SK-N-SH treated with all-trans-retinoic acid at 6 μM for 48 hours (cell line): Measurements from ENCODE around the gene SCART1.

Experiments used
- ATAC-seq: fragments of 200-7000 bp; cut with Tn5 transposase; 3 replicates; pipeline ENCODE4 v1.9.1; 2020; ENCODE audit warnings: mild to moderate bottlenecking, moderate library complexity
- ARNTL ChIP-seq: fragments of 450-650 bp; formaldehyde crosslinking; IDR thresholded peaks from 2 replicates; pipeline ENCODE4 v1.5.0; 2020; ENCODE audit warnings: low read depth, mild to moderate bottlenecking, moderate library complexity, borderline replicate concordance
- CREB5 ChIP-seq: fragments of 250-450 bp; sonication (Bioruptor Pico); IDR thresholded peaks from 2 replicates; pipeline ENCODE4 v1.5.1; 2020; ENCODE audit warnings: low read depth, mild to moderate bottlenecking, moderate library complexity
- CSRNP3 ChIP-seq: fragments of 250-450 bp; sonication (Bioruptor Pico); IDR thresholded peaks from 2 replicates; pipeline ENCODE4 v1.5.1; 2021; ENCODE audit warnings: mild to moderate bottlenecking, moderate library complexity
- ESRRG ChIP-seq: fragments of 250-450 bp; sonication (Bioruptor Pico); IDR thresholded peaks from 2 replicates; pipeline ENCODE4 v1.6.1; 2021; ENCODE audit warnings: mild to moderate bottlenecking
- ISL1 ChIP-seq: fragments of 250-450 bp; sonication (Bioruptor Pico); IDR thresholded peaks from 2 replicates; pipeline ENCODE4 v2.1.2; 2022; ENCODE audit warnings: mild to moderate bottlenecking, moderate library complexity
- OSR1 ChIP-seq: fragments of 250-450 bp; sonication (Bioruptor Pico); IDR thresholded peaks from 2 replicates; pipeline ENCODE4 v1.8.0; 2022; ENCODE audit warnings: moderate library complexity, mild to moderate bottlenecking, inconsistent platforms
- PATZ1 ChIP-seq: fragments of 250-450 bp; sonication (Bioruptor Pico); IDR thresholded peaks from 2 replicates; pipeline ENCODE4 v1.8.0; 2020; ENCODE audit warnings: mild to moderate bottlenecking, moderate library complexity, borderline replicate concordance
- POU6F1 ChIP-seq: fragments of 250-450 bp; sonication (Bioruptor Pico); IDR thresholded peaks from 2 replicates; pipeline ENCODE4 v1.8.0; 2021; ENCODE audit warnings: low read depth, mild to moderate bottlenecking, moderate library complexity, borderline replicate concordance
- PPARA ChIP-seq: fragments of 250-450 bp; sonication (Bioruptor Pico); IDR thresholded peaks from 2 replicates; pipeline ENCODE4 v1.5.0; 2020; ENCODE audit warnings: mild to moderate bottlenecking, borderline replicate concordance
- RARB ChIP-seq: fragments of 250-450 bp; sonication (Bioruptor Pico); IDR thresholded peaks from 2 replicates; pipeline ENCODE4 v1.8.0; 2021; ENCODE audit warnings: mild to moderate bottlenecking, moderate library complexity
- SNAI2 ChIP-seq: fragments of 250-450 bp; sonication (Bioruptor Pico); IDR thresholded peaks from 2 replicates; pipeline ENCODE4 v1.5.0; 2020; ENCODE audit warnings: mild to moderate bottlenecking, moderate library complexity
- TOX ChIP-seq: fragments of 250-450 bp; sonication (Bioruptor Pico); IDR thresholded peaks from 2 replicates; pipeline ENCODE4 v1.8.0; 2021; ENCODE audit warnings: mild to moderate bottlenecking, moderate library complexity, borderline replicate concordance
- TSHZ2 ChIP-seq: fragments of 250-450 bp; sonication (Bioruptor Pico); IDR thresholded peaks from 2 replicates; pipeline ENCODE4 v1.5.0; 2020; ENCODE audit warnings: mild to moderate bottlenecking, moderate library complexity
- ZC3H10 ChIP-seq: fragments of 250-450 bp; sonication (Bioruptor Pico); IDR thresholded peaks from 2 replicates; pipeline ENCODE4 v1.5.1; 2021; ENCODE audit warnings: mild to moderate bottlenecking, moderate library complexity
- ZFP30 ChIP-seq: fragments of 450-650 bp; formaldehyde crosslinking; IDR thresholded peaks from 2 replicates; pipeline ENCODE4 v1.5.0; 2022; ENCODE audit warnings: mild to moderate bottlenecking, moderate library complexity
- ZNF70 ChIP-seq: fragments of 450-650 bp; formaldehyde crosslinking; IDR thresholded peaks from 2 replicates; pipeline ENCODE4 v1.5.0; 2020; ENCODE audit warnings: mild to moderate bottlenecking, moderate library complexity
- ZNF8 ChIP-seq: fragments of 450-650 bp; formaldehyde crosslinking; IDR thresholded peaks from 2 replicates; pipeline ENCODE4 v1.5.0; 2020; ENCODE audit warnings: mild to moderate bottlenecking, moderate library complexity

The SCART1 gene

GRCh38 chr10:133458021-133458709, 4.4 kb downstream of the SCART1 start:
- ATAC-seq: no peak

More at GRCh38 chr10:133458021-133458709, 4.4 kb downstream of the SCART1 start:
- TF ChIP-seq ZNF70 (CRISPR knock-in tag) (no peak), ISL1 (no peak), ESRRG (CRISPR knock-in tag) (no peak), TOX (CRISPR knock-in tag) (no peak), OSR1 (no peak), PPARA (no peak), RARB (CRISPR knock-in tag) (no peak), PATZ1 (CRISPR knock-in tag) (no peak), CREB5 (no peak), SNAI2 (CRISPR knock-in tag) (no peak), TSHZ2 (CRISPR knock-in tag) (no peak), ZNF8 (no peak), ZFP30 (CRISPR knock-in tag) (no peak), ZC3H10 (CRISPR knock-in tag) (no peak), POU6F1 (CRISPR knock-in tag) (no peak), ARNTL (CRISPR knock-in tag) (no peak), CSRNP3 (CRISPR knock-in tag) (no peak)
